ENCODE measurements around the gene FOXS1. TPM values are rescaled to one million over a fixed set of nuclear protein-coding genes. Genes with fewer than 3 reads are reported as not detected.

The FOXS1 gene
- polyA plus RNA-seq, 3 donors: not detected

DNA sequence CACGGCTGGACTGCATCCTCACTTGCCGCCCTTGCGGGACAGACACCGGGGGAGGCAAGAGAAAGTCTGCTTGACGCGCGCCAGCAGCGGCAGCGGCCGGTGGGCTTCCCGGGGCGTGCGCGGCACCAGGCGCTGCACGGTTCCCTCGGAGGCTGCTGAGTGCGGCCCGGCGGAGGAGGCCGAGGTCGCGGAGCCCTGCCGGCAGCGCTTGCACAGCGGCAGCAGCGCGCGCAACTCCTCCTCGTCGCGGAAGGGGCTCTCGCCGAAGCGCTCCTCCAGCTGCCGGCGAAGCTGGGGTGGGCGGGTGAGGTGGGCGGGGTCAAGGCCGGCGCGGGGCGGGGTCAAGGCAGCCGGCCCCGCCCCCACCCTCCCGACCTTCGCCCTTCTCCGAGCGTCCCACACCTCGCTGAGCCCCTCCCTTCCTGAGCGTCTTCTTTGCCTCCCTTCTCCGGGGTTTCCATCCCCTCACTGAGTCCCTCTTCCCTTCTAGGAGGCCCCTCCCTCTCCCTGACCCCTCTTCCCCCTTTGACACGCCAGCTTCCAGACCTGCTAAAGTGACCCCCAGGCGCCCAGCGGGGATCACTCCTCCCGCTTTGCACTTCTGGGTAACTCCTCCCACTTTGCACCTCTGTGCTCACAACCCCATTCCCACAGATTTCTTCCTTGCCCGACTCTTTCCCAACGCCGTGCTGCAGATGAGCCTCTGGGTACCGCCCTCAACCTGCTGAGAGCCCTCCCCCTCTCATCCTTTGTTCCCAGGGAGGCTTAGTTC, 16.2 kb upstream of the FOXS1 start:
- peak in 2 of 3 donors; percentile 22 to 29 for DNase-seq
- Mint-ChIP-seq H3K9me3 (peaks cover 0 to 9% (median 0%) of the 10 kb centered on the region in 7 donors), H3K4me1 (peaks cover 16% of the 10 kb centered on the region), H3K27ac (peak overlapping the region in 2 of 7 donors; percentile 34 to 70), H3K27me3 (ENCODE audit: low read depth in 3 of 3) (peaks cover 35 to 39% (median 35%) of the 10 kb centered on the region in 3 donors), H3K36me3 (peaks cover 0 to 3% of the 10 kb centered on the region in 2 donors), H3K4me3 (peak overlapping the region; percentile 60 to 83)
- WGBS (ENCODE audit: insufficient coverage): 12% methylated on average over 49 of the region's 60 CpGs
- Histone ChIP-seq H3K79me2 (ENCODE audit: insufficient read depth, low read length) (no peaks in the 10 kb centered on the region), H2AFZ (ENCODE audit: insufficient read depth, low read depth, low read length, poor library complexity, severe bottlenecking) (peak overlapping the region; percentile 62), H3K4me1 (ENCODE audit: control insufficient read depth in 1 of 2, insufficient read depth in 2 of 2, low read length in 2 of 2) (peaks cover 10 to 19% of the 10 kb centered on the region in 2 donors), H3K36me3 (replicated peaks in 1 of 2; ENCODE audit: control insufficient read depth in 1 of 2, insufficient read depth in 2 of 2, low read length in 2 of 2) (no peaks in the 10 kb centered on the region), H3K9ac (ENCODE audit: insufficient read depth, low read length, poor library complexity, severe bottlenecking) (peak overlapping the region; percentile 52), H4K20me1 (ENCODE audit: insufficient read depth, low read length) (no peaks in the 10 kb centered on the region), H3K4me3 (replicated peaks in 1 of 3; ENCODE audit: low read depth in 2 of 3, low read length in 3 of 3) (peak overlapping the region in 2 of 3 experiments; percentile 7 to 67), H3K27me3 (ENCODE audit: control insufficient read depth in 2 of 2, insufficient read depth in 2 of 2, low read length in 2 of 2) (peaks cover 24 to 33% of the 10 kb centered on the region in 2 donors), H3K9me3 (replicated peaks in 1 of 2; ENCODE audit: control insufficient read depth in 1 of 2, insufficient read depth in 1 of 2, low read length in 2 of 2) (peaks cover 0 to 7% of the 10 kb centered on the region in 2 donors), H3K27ac (ENCODE audit: low read depth in 1 of 2, low read length in 2 of 2) (no peak overlapping the region), H3K4me2 (replicated peaks; ENCODE audit: extremely low read depth, low read length, poor library complexity, severe bottlenecking) (peak overlapping the region; percentile 72)
- intact Hi-C loops (cut with micrococcal nuclease): no loop called here
- no peak for TF ChIP-seq CTCF (IDR thresholded peaks at IDR 0.05)

DNA sequence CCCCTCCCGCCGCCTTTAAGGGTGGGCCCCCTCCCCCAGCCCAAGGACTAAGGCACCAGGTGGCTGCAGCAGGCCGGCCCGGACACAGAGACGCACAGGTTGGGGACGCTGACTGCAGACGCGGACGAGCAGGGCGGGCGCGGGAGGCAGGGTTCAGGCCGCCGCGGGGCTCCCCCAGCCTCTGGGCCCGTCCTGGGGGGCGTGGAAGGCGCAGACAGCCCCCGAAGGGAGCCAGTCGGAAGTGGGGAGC, 15.7 kb upstream of the FOXS1 start:
- H3K4me2 ChIP-seq (replicated peaks; ENCODE audit: extremely low read depth, low read length, poor library complexity, severe bottlenecking): peak overlapping the region; percentile 72
- peak overlapping the region; percentile 62 for H2AFZ ChIP-seq (ENCODE audit: insufficient read depth, low read depth, low read length, poor library complexity, severe bottlenecking)
- H3K27ac ChIP-seq (ENCODE audit: low read depth in 1 of 2, low read length in 2 of 2): no peak overlapping the region
- Mint-ChIP-seq H3K4me1 (peaks cover 16% of the 10 kb centered on the region), H3K9me3 (peaks cover 0 to 9% (median 0%) of the 10 kb centered on the region in 7 donors), H3K36me3 (peaks cover 0 to 3% of the 10 kb centered on the region in 2 donors), H3K4me3 (peak overlapping the region; percentile 45 to 70), H3K27me3 (ENCODE audit: low read depth in 3 of 3) (peaks cover 35 to 39% (median 35%) of the 10 kb centered on the region in 3 donors), H3K27ac (no peak overlapping the region)
- H3K4me3 ChIP-seq (replicated peaks in 1 of 3; ENCODE audit: low read depth in 2 of 3, low read length in 3 of 3): peak overlapping the region in 2 of 3 experiments; percentile 7 to 67
- H3K36me3 ChIP-seq (replicated peaks in 1 of 2; ENCODE audit: control insufficient read depth in 1 of 2, insufficient read depth in 2 of 2, low read length in 2 of 2): no peaks in the 10 kb centered on the region
- TF ChIP-seq CTCF (IDR thresholded peaks at IDR 0.05): no peak
- WGBS (ENCODE audit: insufficient coverage): 1% methylated on average over 20 of the region's 20 CpGs
- H3K27me3 ChIP-seq (ENCODE audit: control insufficient read depth in 2 of 2, insufficient read depth in 2 of 2, low read length in 2 of 2): peaks cover 24 to 33% of the 10 kb centered on the region in 2 donors
- intact Hi-C loops (cut with micrococcal nuclease): no loop called here
- peaks cover 0 to 7% of the 10 kb centered on the region in 2 donors for H3K9me3 ChIP-seq (replicated peaks in 1 of 2; ENCODE audit: control insufficient read depth in 1 of 2, insufficient read depth in 1 of 2, low read length in 2 of 2)
- DNase-seq: no peak
- H3K9ac ChIP-seq (ENCODE audit: insufficient read depth, low read length, poor library complexity, severe bottlenecking): peak overlapping the region; percentile 52
- peaks cover 11 to 22% of the 10 kb centered on the region in 2 donors for H3K4me1 ChIP-seq (ENCODE audit: control insufficient read depth in 1 of 2, insufficient read depth in 2 of 2, low read length in 2 of 2)
- no peaks in the 10 kb centered on the region for H3K79me2 ChIP-seq (ENCODE audit: insufficient read depth, low read length)
- H4K20me1 ChIP-seq (ENCODE audit: insufficient read depth, low read length): no peaks in the 10 kb centered on the region

Data from CD14-positive monocyte (primary cell).